ENCODE results near the gene SMYD3. TPM values are rescaled to one million over a fixed set of nuclear protein-coding genes. Genes with fewer than 3 reads are reported as not detected.

The SMYD3 gene
- total RNA-seq, 1 donor: 45.5 TPM

GRCh38 chr1:245873883-245874671 lies 633.0 kb downstream of the SMYD3 start:
- no peak overlapping the region for H3K4me3 ChIP-seq (ENCODE audit: low read depth, low read length)
- peak; percentile 76 for DNase-seq (ENCODE audit: low read depth)

GRCh38 chr1:245873068-245873467 lies 634.0 kb downstream of the SMYD3 start:
- no peak overlapping the region for H3K4me3 ChIP-seq (ENCODE audit: low read depth, low read length)
- peak; percentile 22 for DNase-seq (ENCODE audit: low read depth)
- no peak for TF ChIP-seq CTCF (IDR thresholded peaks at IDR 0.05; ENCODE audit: insufficient read depth, low read length)

More at GRCh38 chr1:245873883-245874671, 633.0 kb downstream of the SMYD3 start:
- no peak for TF ChIP-seq CTCF (IDR thresholded peaks at IDR 0.05; ENCODE audit: insufficient read depth, low read length)

GRCh38 chr1:245872475-245872874 lies 634.6 kb downstream of the SMYD3 start:
- H3K4me3 ChIP-seq (ENCODE audit: low read depth, low read length): no peak overlapping the region
- no peak for DNase-seq (ENCODE audit: low read depth)
- no peak for TF ChIP-seq CTCF (IDR thresholded peaks at IDR 0.05; ENCODE audit: insufficient read depth, low read length)

- TF ChIP-seq CTCF (IDR thresholded peaks at IDR 0.05; ENCODE audit: insufficient read depth, low read length): no peak
- no peak overlapping the region for H3K4me3 ChIP-seq (ENCODE audit: low read depth, low read length)
- DNase-seq (ENCODE audit: low read depth): no peak
These were observed 635.2 kb downstream of the SMYD3 start for GRCh38 chr1:245871915-245872314.

- no peak for TF ChIP-seq CTCF (IDR thresholded peaks at IDR 0.05; ENCODE audit: insufficient read depth, low read length)
- no peak for DNase-seq (ENCODE audit: low read depth)
- H3K4me3 ChIP-seq (ENCODE audit: low read depth, low read length): no peak overlapping the region
These were observed 635.9 kb downstream of the SMYD3 start for GRCh38 chr1:245871191-245871590.

GRCh38 chr1:245870698-245871097 lies 636.4 kb downstream of the SMYD3 start:
- H3K4me3 ChIP-seq (ENCODE audit: low read depth, low read length): no peak overlapping the region
- DNase-seq (ENCODE audit: low read depth): no peak
- no peak for TF ChIP-seq CTCF (IDR thresholded peaks at IDR 0.05; ENCODE audit: insufficient read depth, low read length)

Measured in fibroblast of the aortic adventitia (primary cell).